Stimulated activated naive CD4-positive, alpha-beta T cell treated with Interleukin-2 at 50 U/mL for 16 hours (primary cell): ENCODE data around the gene YPEL1.
"Not testable (repeated sequence)": the region's sequence is repeated elsewhere in the genome, so short reads cannot be mapped to it uniquely, and the experiment has no call there.

Experiments
- DNase-seq: peaks from one replicate; lab custom pipeline; 2025; lab: John Stamatoyannopoulos, UW

The YPEL1 gene

GRCh38 chr22:21753374-21754111 lies 17.9 kb upstream of the YPEL1 start:
- no peak for DNase-seq

- DNase-seq: no peak
These were observed 16.7 kb upstream of the YPEL1 start for GRCh38 chr22:21752276-21752675.

- DNase-seq: no peak
These were observed 10.4 kb upstream of the YPEL1 start for GRCh38 chr22:21745948-21746347.

- DNase-seq: not testable (repeated sequence)
These were observed 9.3 kb upstream of the YPEL1 start for GRCh38 chr22:21744917-21745316.

GRCh38 chr22:21741790-21742189 lies 6.2 kb upstream of the YPEL1 start:
- DNase-seq: no peak

GRCh38 chr22:21741059-21741458 lies 5.5 kb upstream of the YPEL1 start:
- DNase-seq: no peak

GRCh38 chr22:21739828-21740377 lies 4.3 kb upstream of the YPEL1 start:
- no peak for DNase-seq

- no peak for DNase-seq
These were observed 3.4 kb upstream of the YPEL1 start for GRCh38 chr22:21738966-21739365.

GRCh38 chr22:21738081-21738480 lies 2.5 kb upstream of the YPEL1 start:
- no peak for DNase-seq

GRCh38 chr22:21736948-21737347 lies 1.4 kb upstream of the YPEL1 start:
- DNase-seq: no peak

GRCh38 chr22:21736084-21736642 lies 569 bp upstream of the YPEL1 start:
- DNase-seq: no peak

GRCh38 chr22:21734540-21735199 lies 924 bp downstream of the YPEL1 start:
- no peak for DNase-seq

GRCh38 chr22:21731503-21731902 lies 4.1 kb downstream of the YPEL1 start:
- DNase-seq: no peak

- DNase-seq: no peak
These were observed 4.9 kb downstream of the YPEL1 start for GRCh38 chr22:21730535-21731308.

- not testable (repeated sequence) for DNase-seq
These were observed 6.4 kb downstream of the YPEL1 start for GRCh38 chr22:21729184-21729583.

- DNase-seq: no peak
These were observed 7.3 kb downstream of the YPEL1 start for GRCh38 chr22:21728270-21728669.

GRCh38 chr22:21727768-21728167 lies 7.8 kb downstream of the YPEL1 start:
- no peak for DNase-seq

GRCh38 chr22:21727159-21727558 lies 8.4 kb downstream of the YPEL1 start:
- DNase-seq: no peak

- DNase-seq: no peak
These were observed 8.9 kb downstream of the YPEL1 start for GRCh38 chr22:21726650-21727049.

GRCh38 chr22:21725956-21726649 lies 9.5 kb downstream of the YPEL1 start:
- no peak for DNase-seq

GRCh38 chr22:21724496-21724895 lies 11.1 kb downstream of the YPEL1 start:
- not testable (repeated sequence) for DNase-seq
